Measurements from ENCODE around the gene PMPCA.

DNA sequence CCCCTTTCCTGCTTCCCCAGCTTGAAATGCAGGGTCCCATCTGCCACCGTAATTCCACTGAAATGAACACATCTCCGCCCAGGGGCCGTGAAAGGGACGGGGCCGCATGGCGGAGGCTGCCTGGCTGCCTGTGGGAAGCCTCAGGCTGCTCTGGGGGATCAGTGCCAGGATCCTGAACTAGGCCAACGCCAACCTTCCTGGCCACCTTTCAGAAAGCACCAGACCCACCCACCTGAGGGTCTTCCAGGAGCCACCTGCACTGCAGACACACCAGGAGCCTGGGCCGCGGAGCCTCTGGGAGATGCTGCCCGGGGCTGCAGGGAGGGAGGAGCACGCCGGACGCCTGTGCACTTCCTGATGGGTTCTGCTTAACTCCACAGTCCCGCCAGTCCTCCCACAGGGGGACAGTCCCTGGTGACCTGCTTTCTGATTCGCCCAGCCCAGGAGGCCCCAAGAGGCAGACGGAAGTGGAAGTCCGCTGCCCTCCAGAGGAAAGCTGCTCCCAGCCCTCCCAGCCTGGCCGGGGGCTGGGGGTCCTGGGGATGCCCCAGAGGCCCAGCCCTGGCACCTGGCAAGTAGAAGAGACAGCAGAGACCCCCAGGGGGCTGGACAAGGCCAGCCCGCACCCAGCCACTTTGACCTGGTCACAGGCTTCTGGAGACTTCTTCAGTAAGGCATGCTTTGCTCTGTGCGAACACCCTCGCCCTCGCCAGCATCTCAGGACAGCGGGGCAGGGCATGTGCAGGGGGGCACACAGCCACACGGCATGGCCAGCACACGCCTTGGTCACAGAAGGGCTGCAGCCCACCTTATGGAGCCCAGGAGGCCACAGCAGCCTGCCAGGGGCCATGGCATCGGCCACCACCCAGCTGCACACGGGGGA lies 36.9 kb upstream of the PMPCA start, which contains the start of gene CARD9:
- TF ChIP-seq, protein P1, sequence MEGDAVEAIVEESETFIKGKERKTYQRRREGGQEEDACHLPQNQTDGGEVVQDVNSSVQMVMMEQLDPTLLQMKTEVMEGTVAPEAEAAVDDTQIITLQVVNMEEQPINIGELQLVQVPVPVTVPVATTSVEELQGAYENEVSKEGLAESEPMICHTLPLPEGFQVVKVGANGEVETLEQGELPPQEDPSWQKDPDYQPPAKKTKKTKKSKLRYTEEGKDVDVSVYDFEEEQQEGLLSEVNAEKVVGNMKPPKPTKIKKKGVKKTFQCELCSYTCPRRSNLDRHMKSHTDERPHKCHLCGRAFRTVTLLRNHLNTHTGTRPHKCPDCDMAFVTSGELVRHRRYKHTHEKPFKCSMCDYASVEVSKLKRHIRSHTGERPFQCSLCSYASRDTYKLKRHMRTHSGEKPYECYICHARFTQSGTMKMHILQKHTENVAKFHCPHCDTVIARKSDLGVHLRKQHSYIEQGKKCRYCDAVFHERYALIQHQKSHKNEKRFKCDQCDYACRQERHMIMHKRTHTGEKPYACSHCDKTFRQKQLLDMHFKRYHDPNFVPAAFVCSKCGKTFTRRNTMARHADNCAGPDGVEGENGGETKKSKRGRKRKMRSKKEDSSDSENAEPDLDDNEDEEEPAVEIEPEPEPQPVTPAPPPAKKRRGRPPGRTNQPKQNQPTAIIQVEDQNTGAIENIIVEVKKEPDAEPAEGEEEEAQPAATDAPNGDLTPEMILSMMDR (IDR thresholded peaks at IDR 0.05): no peak
- no peak for TF ChIP-seq POLR2A (IDR thresholded peaks at IDR 0.05)
